ENCODE data around the gene OGA. TPM values are rescaled to one million over a fixed set of nuclear protein-coding genes. Genes with fewer than 3 reads are reported as not detected.

OGA gene
- total and polyA plus RNA-seq, 10 donors, result 65.7 to 234 (median 162) TPM

DNA sequence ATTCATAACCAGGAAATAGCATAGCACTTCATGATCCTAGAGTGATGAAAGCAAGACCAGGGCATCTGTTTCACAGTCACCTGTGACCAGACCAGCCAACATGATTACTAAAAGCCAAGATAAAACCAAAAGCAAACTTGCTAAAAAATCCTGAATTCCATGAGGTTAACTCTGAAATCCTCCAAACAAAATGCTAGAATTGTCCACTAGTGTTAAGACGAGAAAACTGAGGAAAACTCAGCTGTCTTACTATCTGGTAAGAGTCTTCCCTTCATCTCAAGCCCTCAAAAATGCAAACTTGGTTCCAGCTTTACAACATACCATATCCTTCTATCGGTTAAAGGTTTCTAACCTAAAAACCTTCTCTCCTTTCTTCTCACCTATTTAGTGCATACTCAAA, 33.7 kb downstream of the OGA start:
- 86 to 96% (median 93%) methylated on average over 2 of the region's 2 CpGs for WGBS, 5 donors
- intact Hi-C loops (cut with DNase I; ENCODE audit: low total_unique reads), result loop anchor here (5.0 to 10.0 kb wide), 2 partner anchors 180 to 572 kb away; no protein-coding TSS in a partner anchor
- H3K4me1 ChIP-seq, result peaks cover 9 to 66% (median 53%) of the 10 kb centered on the region in 6 donors

DNA sequence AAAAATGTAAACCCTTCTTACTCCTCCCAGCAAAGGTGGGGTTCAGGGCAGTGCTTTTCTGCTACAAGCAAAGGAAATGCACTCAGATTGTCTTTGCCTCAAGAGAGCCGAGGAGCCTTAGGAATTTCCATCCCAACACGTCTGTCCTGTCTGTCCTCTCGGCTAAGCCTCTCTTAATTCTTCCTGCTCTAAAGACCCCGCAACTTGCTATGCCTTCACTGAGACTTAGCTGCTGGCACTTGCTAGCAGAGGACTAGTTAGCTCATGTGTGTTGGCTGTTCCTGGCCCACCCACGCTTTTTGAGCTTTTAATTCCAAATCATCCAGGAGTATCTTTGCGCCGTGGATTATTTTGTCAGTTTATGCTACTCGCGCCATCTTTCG, 34.5 kb downstream of the OGA start:
- H3K36me3 ChIP-seq, result peaks cover 0 to 51% (median 38%) of the 10 kb centered on the region in 6 donors
- H3K9me3 ChIP-seq, result no peaks in the 10 kb centered on the region
- H3K27me3 ChIP-seq (replicated peaks in 1 of 7), result peaks cover 0 to 16% (median 11%) of the 10 kb centered on the region in 7 donors
- intact Hi-C loops (cut with DNase I; ENCODE audit: low total_unique reads), result loop anchor here (5.0 to 10.0 kb wide), 2 partner anchors 179 to 571 kb away; no protein-coding TSS in a partner anchor
- no peak for TF ChIP-seq POLR2A (IDR thresholded peaks at IDR 0.05)
- TF ChIP-seq, protein P1, sequence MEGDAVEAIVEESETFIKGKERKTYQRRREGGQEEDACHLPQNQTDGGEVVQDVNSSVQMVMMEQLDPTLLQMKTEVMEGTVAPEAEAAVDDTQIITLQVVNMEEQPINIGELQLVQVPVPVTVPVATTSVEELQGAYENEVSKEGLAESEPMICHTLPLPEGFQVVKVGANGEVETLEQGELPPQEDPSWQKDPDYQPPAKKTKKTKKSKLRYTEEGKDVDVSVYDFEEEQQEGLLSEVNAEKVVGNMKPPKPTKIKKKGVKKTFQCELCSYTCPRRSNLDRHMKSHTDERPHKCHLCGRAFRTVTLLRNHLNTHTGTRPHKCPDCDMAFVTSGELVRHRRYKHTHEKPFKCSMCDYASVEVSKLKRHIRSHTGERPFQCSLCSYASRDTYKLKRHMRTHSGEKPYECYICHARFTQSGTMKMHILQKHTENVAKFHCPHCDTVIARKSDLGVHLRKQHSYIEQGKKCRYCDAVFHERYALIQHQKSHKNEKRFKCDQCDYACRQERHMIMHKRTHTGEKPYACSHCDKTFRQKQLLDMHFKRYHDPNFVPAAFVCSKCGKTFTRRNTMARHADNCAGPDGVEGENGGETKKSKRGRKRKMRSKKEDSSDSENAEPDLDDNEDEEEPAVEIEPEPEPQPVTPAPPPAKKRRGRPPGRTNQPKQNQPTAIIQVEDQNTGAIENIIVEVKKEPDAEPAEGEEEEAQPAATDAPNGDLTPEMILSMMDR (IDR thresholded peaks at IDR 0.05 in 8 of 11, conservative IDR thresholded peaks at IDR 0.05 in 3 of 11), result no peak
- TF ChIP-seq POLR2AphosphoS5 (IDR thresholded peaks at IDR 0.05), result no peak
- DNase-seq, result no peak
- peak overlapping the region; percentile 37 to 81 (median 50) for H3K27ac ChIP-seq
- 65 to 70% (median 67%) methylated on average over 10 of the region's 10 CpGs for WGBS, 5 donors
- peaks cover 14 to 75% (median 62%) of the 10 kb centered on the region in 6 donors for H3K4me1 ChIP-seq
- peak overlapping the region; percentile 30 to 88 (median 64) for H3K4me3 ChIP-seq

More for the DNA sequence above, 33.7 kb downstream of the OGA start:
- peaks cover 0 to 7% (median 3%) of the 10 kb centered on the region in 7 donors for H3K27me3 ChIP-seq (replicated peaks in 1 of 7)
- DNase-seq, result no peak
- peaks cover 2 to 59% (median 46%) of the 10 kb centered on the region in 6 donors for H3K36me3 ChIP-seq
- H3K4me3 ChIP-seq, result no peak overlapping the region
- TF ChIP-seq, protein P1 (IDR thresholded peaks at IDR 0.05 in 8 of 11, conservative IDR thresholded peaks at IDR 0.05 in 3 of 11), result no peak
- TF ChIP-seq POLR2AphosphoS5 (IDR thresholded peaks at IDR 0.05) (no peak), POLR2A (IDR thresholded peaks at IDR 0.05) (no peak)
- no peaks in the 10 kb centered on the region for H3K9me3 ChIP-seq
- H3K27ac ChIP-seq, result peak overlapping the region in 2 of 8 donors; percentile 75 to 81

DNA sequence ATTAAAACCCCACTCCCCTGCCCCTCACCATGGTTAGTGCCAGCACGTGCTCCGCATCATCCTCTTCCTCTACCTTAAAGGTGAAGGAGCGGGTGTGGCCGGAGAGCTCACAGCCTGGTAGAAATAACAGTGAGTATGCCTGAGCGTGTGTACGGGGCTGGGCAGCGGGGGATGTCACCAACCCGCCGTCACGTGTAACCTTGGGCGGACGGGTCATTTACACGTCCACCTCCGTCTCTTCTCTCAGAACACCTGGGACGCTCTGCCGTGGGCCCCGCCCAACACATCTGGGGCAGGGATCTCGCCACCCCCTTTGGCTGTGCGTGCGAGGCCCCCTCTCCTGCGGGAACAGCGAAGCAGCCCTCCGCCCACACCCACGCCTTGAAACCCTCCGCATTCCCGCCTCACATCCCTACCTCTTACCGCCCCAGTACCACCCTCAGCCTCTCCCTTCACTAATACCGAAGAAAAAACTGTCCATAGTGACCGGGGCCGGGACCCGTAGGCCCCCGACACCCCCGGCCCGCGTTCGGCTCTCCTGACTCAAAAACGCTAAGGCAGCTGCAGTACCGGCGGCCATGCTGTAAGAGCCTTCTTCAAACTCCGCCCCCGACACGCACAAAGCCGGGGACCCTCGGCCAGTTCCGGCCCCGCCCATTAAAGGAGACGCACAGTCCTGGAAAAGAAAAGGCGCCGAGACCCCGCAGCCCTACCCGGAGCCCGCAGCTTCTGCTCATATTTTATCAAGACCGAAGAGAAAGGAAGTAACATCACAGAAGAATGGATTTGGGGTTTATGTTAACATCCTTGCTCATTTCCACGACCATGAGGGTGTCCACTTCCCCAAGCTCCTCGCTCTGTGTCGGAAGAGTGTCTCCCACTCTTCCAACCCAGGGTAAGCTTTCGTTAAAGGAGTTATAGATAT, 35.2 kb downstream of the OGA start, which contains the start of gene NPM3:
Gene NPM3 (minus strand): TSS at position 636 of the 925 bp plus-strand sequence. CDS start 56 bp downstream, at position 580.
- 1 to 2% (median 2%) methylated on average over 51 to 57 of the region's 57 CpGs for WGBS, 5 donors
- peak; percentile 94 for DNase-seq
- Histone ChIP-seq H3K27me3 (replicated peaks in 1 of 7) (peaks cover 0 to 22% (median 18%) of the 10 kb centered on the region in 7 donors), H3K36me3 (peaks cover 0 to 44% (median 31%) of the 10 kb centered on the region in 6 donors), H3K4me1 (peaks cover 14 to 81% (median 66%) of the 10 kb centered on the region in 6 donors), H3K9me3 (no peaks in the 10 kb centered on the region), H3K4me3 (peak within 1 kb of the TSS; percentile 30 to 88 (median 64)), H3K27ac (peak within 1 kb of the TSS; percentile 37 to 81 (median 50))
- TF ChIP-seq POLR2A (IDR thresholded peaks at IDR 0.05) (no peak), POLR2AphosphoS5 (IDR thresholded peaks at IDR 0.05) (peak; percentile 59 to 82 (median 72))
- TF ChIP-seq, protein P1 (IDR thresholded peaks at IDR 0.05 in 8 of 11, conservative IDR thresholded peaks at IDR 0.05 in 3 of 11), result no peak
- intact Hi-C loops (cut with DNase I; ENCODE audit: low total_unique reads), result loop anchor here (5.0 to 10.0 kb wide), 2 partner anchors 178 to 571 kb away; no protein-coding TSS in a partner anchor
